ENCODE data around the gene SPATA46. TPM values are rescaled to one million over a fixed set of nuclear protein-coding genes. Genes with fewer than 3 reads are reported as not detected.

The SPATA46 gene
- total RNA-seq, 1 experiment from 2014 or later: not detected

DNA sequence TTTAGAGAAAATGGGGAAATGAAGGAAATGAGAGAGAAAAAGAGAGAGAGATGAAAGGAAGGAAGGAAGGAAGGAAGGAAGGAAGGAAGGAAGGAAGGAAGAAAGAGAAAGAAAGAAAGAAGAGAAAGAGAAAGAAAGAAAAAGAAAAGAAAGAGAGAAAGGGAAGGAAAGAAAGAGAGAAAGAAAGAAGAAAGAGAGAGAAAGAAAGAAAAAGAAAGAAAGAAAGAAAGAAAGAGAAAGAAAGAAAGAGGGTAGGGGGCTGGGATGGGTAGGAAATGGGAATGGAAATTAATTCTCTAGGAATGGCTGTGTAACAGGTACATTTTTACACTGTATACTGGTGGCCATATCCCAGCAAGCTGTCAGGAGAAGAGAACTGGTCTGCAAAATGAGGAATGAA lies 39.6 kb upstream of the SPATA46 start:
- H3K4me2 ChIP-seq (ENCODE audit: low read depth, low read length, poor library complexity, severe bottlenecking): no peak overlapping the region

GRCh38 chr1:162412002-162412401 lies 35.3 kb upstream of the SPATA46 start, which contains the start of gene SH2D1B:
TSS of gene SH2D1B (minus strand) at chr1:162412136. CDS start at chr1:162412016, 120 bp downstream.
- Histone ChIP-seq H3K4me1 (ENCODE audit: low read length) (no peaks in the 10 kb centered on the region), H3K9ac (ENCODE audit: low read length) (no peak within 1 kb of the TSS), H3K9me2 (replicated peaks; ENCODE audit: insufficient read depth, low read length) (no peaks in the 10 kb centered on the region), H3K4me2 (ENCODE audit: low read depth, low read length, poor library complexity, severe bottlenecking) (no peak within 1 kb of the TSS), H4K20me1 (ENCODE audit: insufficient read depth, low read depth, low read length) (no peaks in the 10 kb centered on the region), H3K36me3 (ENCODE audit: insufficient read depth, low read length) (no peaks in the 10 kb centered on the region), H3K27me3 (ENCODE audit: low read length) (no peaks in the 10 kb centered on the region), H3K4me3 (ENCODE audit: low read length) (no peak within 1 kb of the TSS), H3K9me3 (ENCODE audit: low read length) (no peaks in the 10 kb centered on the region), H3K27ac (ENCODE audit: low read length) (no peak within 1 kb of the TSS), H3K79me2 (ENCODE audit: low read length) (no peaks in the 10 kb centered on the region), H2AFZ (ENCODE audit: low read length) (no peak within 1 kb of the TSS)
- DNase-seq: no peak

More for the DNA sequence above, 39.6 kb upstream of the SPATA46 start:
- Histone ChIP-seq H3K9me2 (replicated peaks; ENCODE audit: insufficient read depth, low read length) (no peaks in the 10 kb centered on the region), H3K4me1 (ENCODE audit: low read length) (no peaks in the 10 kb centered on the region), H3K9ac (ENCODE audit: low read length) (no peak overlapping the region), H3K79me2 (ENCODE audit: low read length) (no peaks in the 10 kb centered on the region), H3K27ac (ENCODE audit: low read length) (no peak overlapping the region), H3K9me3 (ENCODE audit: low read length) (no peaks in the 10 kb centered on the region), H3K4me3 (ENCODE audit: low read length) (no peak overlapping the region), H3K36me3 (ENCODE audit: insufficient read depth, low read length) (no peaks in the 10 kb centered on the region), H3K27me3 (ENCODE audit: low read length) (no peaks in the 10 kb centered on the region), H2AFZ (ENCODE audit: low read length) (no peak overlapping the region), H4K20me1 (ENCODE audit: insufficient read depth, low read depth, low read length) (no peaks in the 10 kb centered on the region)
- DNase-seq: no peak

DNA sequence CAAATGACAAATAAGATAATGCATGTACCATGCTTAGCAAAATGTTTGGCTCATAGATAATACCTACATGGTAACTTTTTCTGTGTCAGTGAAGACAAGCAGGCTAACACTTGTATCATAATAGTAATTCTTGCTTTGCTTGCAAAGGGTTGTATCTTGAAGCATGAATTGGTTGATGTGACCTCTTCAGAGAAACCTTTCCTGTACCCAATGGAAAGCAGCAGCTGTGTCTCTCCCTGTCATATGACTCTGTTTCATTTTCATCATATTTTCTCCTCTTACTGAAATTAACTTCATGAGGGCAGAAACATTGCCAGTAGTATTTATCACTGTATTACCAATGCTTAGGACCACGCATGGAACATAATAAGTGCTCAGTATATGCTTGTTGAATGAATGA lies 30.9 kb upstream of the SPATA46 start:
- Histone ChIP-seq H3K36me3 (ENCODE audit: insufficient read depth, low read length) (no peaks in the 10 kb centered on the region), H3K9ac (ENCODE audit: low read length) (no peak overlapping the region), H4K20me1 (ENCODE audit: insufficient read depth, low read depth, low read length) (no peaks in the 10 kb centered on the region), H3K9me2 (replicated peaks; ENCODE audit: insufficient read depth, low read length) (no peaks in the 10 kb centered on the region), H3K4me2 (ENCODE audit: low read depth, low read length, poor library complexity, severe bottlenecking) (no peak overlapping the region), H3K79me2 (ENCODE audit: low read length) (no peaks in the 10 kb centered on the region), H3K4me3 (ENCODE audit: low read length) (no peak overlapping the region), H3K9me3 (ENCODE audit: low read length) (no peaks in the 10 kb centered on the region), H3K27me3 (ENCODE audit: low read length) (no peaks in the 10 kb centered on the region), H3K27ac (ENCODE audit: low read length) (no peak overlapping the region), H3K4me1 (ENCODE audit: low read length) (no peaks in the 10 kb centered on the region), H2AFZ (ENCODE audit: low read length) (no peak overlapping the region)
- DNase-seq: no peak

GRCh38 chr1:162406811-162407210 lies 30.2 kb upstream of the SPATA46 start:
- H3K79me2 ChIP-seq (ENCODE audit: low read length): no peaks in the 10 kb centered on the region
- H3K9ac ChIP-seq (ENCODE audit: low read length): no peak overlapping the region
- H2AFZ ChIP-seq (ENCODE audit: low read length): no peak overlapping the region
- no peaks in the 10 kb centered on the region for H3K9me2 ChIP-seq (replicated peaks; ENCODE audit: insufficient read depth, low read length)
- no peak for DNase-seq
- H3K4me1 ChIP-seq (ENCODE audit: low read length): no peaks in the 10 kb centered on the region
- no peak overlapping the region for H3K27ac ChIP-seq (ENCODE audit: low read length)
- H3K9me3 ChIP-seq (ENCODE audit: low read length): no peaks in the 10 kb centered on the region
- no peaks in the 10 kb centered on the region for H3K36me3 ChIP-seq (ENCODE audit: insufficient read depth, low read length)
- no peak overlapping the region for H3K4me3 ChIP-seq (ENCODE audit: low read length)
- H4K20me1 ChIP-seq (ENCODE audit: insufficient read depth, low read depth, low read length): no peaks in the 10 kb centered on the region
- H3K4me2 ChIP-seq (ENCODE audit: low read depth, low read length, poor library complexity, severe bottlenecking): no peak overlapping the region
- no peaks in the 10 kb centered on the region for H3K27me3 ChIP-seq (ENCODE audit: low read length)

DNA sequence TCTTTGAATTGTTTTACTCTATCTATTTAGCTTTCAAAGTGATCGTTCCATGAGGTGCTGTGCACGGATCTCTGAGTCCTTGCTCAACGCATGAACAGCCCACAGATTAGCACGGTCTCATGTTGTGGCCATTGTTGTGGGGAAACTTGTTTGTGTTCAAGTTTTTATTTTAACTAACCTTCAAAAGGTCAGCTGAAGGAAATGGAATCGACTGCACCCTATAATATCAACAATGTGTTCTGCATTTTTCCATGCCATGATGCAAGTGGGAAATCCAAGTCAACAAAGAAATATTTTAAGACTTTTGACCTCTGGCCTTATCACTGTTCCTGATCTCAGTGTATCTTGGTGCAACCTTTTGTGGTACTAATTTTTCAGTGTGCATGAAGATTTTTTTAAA lies 29.1 kb upstream of the SPATA46 start:
- Histone ChIP-seq H3K4me1 (ENCODE audit: low read length) (no peaks in the 10 kb centered on the region), H3K36me3 (ENCODE audit: insufficient read depth, low read length) (no peaks in the 10 kb centered on the region), H4K20me1 (ENCODE audit: insufficient read depth, low read depth, low read length) (no peaks in the 10 kb centered on the region), H3K9me3 (ENCODE audit: low read length) (no peaks in the 10 kb centered on the region), H3K27ac (ENCODE audit: low read length) (no peak overlapping the region), H3K4me2 (ENCODE audit: low read depth, low read length, poor library complexity, severe bottlenecking) (no peak overlapping the region), H3K27me3 (ENCODE audit: low read length) (no peaks in the 10 kb centered on the region), H3K9me2 (replicated peaks; ENCODE audit: insufficient read depth, low read length) (no peaks in the 10 kb centered on the region), H2AFZ (ENCODE audit: low read length) (no peak overlapping the region), H3K79me2 (ENCODE audit: low read length) (no peaks in the 10 kb centered on the region), H3K9ac (ENCODE audit: low read length) (no peak overlapping the region), H3K4me3 (ENCODE audit: low read length) (no peak overlapping the region)
- no peak for DNase-seq

DNA sequence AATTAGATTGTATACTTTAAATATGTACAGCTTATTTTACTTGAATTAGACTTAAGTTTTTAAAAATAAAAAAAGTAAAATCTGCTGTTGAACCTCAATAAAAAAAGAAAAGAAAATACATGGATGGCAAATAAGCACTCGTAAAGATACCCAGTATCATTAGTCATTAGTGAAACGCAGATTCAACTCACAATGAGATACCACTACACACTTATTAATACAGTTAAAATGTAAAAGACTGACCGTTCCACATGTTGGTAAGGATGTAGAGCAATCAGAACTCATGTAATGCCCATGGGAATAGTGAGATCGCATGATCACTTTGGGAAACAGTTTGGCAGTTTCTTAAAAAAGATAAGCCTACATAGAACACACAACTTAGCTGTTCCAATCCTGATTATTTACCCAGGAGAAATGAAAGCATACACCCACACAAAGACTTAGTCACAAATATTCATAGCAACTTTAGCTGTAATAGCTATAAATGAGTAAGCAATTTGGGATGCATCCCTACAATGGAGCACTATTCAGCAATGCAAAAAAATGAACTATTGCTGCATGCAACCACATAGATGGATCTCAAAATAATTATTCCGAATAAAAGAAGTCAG lies 28.0 kb upstream of the SPATA46 start:
- H3K9me2 ChIP-seq (replicated peaks; ENCODE audit: insufficient read depth, low read length): no peaks in the 10 kb centered on the region
- no peaks in the 10 kb centered on the region for H4K20me1 ChIP-seq (ENCODE audit: insufficient read depth, low read depth, low read length)
- no peaks in the 10 kb centered on the region for H3K27me3 ChIP-seq (ENCODE audit: low read length)
- no peaks in the 10 kb centered on the region for H3K9me3 ChIP-seq (ENCODE audit: low read length)
- no peaks in the 10 kb centered on the region for H3K4me1 ChIP-seq (ENCODE audit: low read length)
- H3K4me2 ChIP-seq (ENCODE audit: low read depth, low read length, poor library complexity, severe bottlenecking): no peak overlapping the region
- H3K9ac ChIP-seq (ENCODE audit: low read length): no peak overlapping the region
- no peak overlapping the region for H2AFZ ChIP-seq (ENCODE audit: low read length)
- H3K27ac ChIP-seq (ENCODE audit: low read length): no peak overlapping the region
- DNase-seq: no peak
- no peaks in the 10 kb centered on the region for H3K79me2 ChIP-seq (ENCODE audit: low read length)
- H3K36me3 ChIP-seq (ENCODE audit: insufficient read depth, low read length): no peaks in the 10 kb centered on the region
- no peak overlapping the region for H3K4me3 ChIP-seq (ENCODE audit: low read length)

DNA sequence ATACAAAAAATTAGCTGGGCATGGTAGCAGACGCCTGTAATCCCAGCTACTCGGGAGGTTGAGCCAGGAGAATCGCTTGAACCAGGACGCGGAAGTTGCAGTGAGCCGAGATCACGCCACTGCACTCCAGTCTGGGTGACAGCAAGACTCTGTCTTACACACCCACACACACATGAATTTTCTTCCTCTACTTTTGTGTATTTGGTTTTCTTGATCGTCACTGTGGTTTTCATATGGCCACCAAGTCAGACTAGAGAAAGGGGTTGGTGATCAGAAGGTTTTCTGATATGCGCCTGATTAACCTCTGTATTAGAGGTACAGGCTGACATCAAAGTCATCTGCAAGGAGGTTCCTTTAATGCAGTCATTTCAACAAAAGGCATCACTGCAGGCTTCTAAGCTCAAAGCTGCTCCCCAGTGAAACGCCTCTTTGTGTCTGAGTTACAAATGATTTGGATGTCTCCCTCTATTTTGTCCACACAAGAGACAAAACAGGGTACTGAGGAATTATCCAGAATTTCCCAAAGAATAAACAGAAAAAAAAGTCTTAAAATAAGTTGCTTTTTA lies 24.2 kb upstream of the SPATA46 start:
- H4K20me1 ChIP-seq (ENCODE audit: insufficient read depth, low read depth, low read length): no peaks in the 10 kb centered on the region
- H2AFZ ChIP-seq (ENCODE audit: low read length): no peak overlapping the region
- no peaks in the 10 kb centered on the region for H3K9me3 ChIP-seq (ENCODE audit: low read length)
- H3K27ac ChIP-seq (ENCODE audit: low read length): no peak overlapping the region
- no peak overlapping the region for H3K9ac ChIP-seq (ENCODE audit: low read length)
- no peaks in the 10 kb centered on the region for H3K4me1 ChIP-seq (ENCODE audit: low read length)
- H3K79me2 ChIP-seq (ENCODE audit: low read length): no peaks in the 10 kb centered on the region
- H3K27me3 ChIP-seq (ENCODE audit: low read length): no peaks in the 10 kb centered on the region
- no peak overlapping the region for H3K4me3 ChIP-seq (ENCODE audit: low read length)
- no peak for DNase-seq
- H3K36me3 ChIP-seq (ENCODE audit: insufficient read depth, low read length): no peaks in the 10 kb centered on the region
- H3K4me2 ChIP-seq (ENCODE audit: low read depth, low read length, poor library complexity, severe bottlenecking): no peak overlapping the region
- no peaks in the 10 kb centered on the region for H3K9me2 ChIP-seq (replicated peaks; ENCODE audit: insufficient read depth, low read length)

- H2AFZ ChIP-seq (ENCODE audit: low read length): no peak overlapping the region
- no peaks in the 10 kb centered on the region for H3K9me2 ChIP-seq (replicated peaks; ENCODE audit: insufficient read depth, low read length)
- H3K27ac ChIP-seq (ENCODE audit: low read length): no peak overlapping the region
- no peaks in the 10 kb centered on the region for H3K9me3 ChIP-seq (ENCODE audit: low read length)
- H3K79me2 ChIP-seq (ENCODE audit: low read length): no peaks in the 10 kb centered on the region
- H3K36me3 ChIP-seq (ENCODE audit: insufficient read depth, low read length): no peaks in the 10 kb centered on the region
- no peaks in the 10 kb centered on the region for H3K4me1 ChIP-seq (ENCODE audit: low read length)
- no peak overlapping the region for H3K9ac ChIP-seq (ENCODE audit: low read length)
- no peaks in the 10 kb centered on the region for H3K27me3 ChIP-seq (ENCODE audit: low read length)
- H3K4me3 ChIP-seq (ENCODE audit: low read length): no peak overlapping the region
- no peak overlapping the region for H3K4me2 ChIP-seq (ENCODE audit: low read depth, low read length, poor library complexity, severe bottlenecking)
- DNase-seq: no peak
- no peaks in the 10 kb centered on the region for H4K20me1 ChIP-seq (ENCODE audit: insufficient read depth, low read depth, low read length)
These were observed 22.4 kb upstream of the SPATA46 start for GRCh38 chr1:162398999-162399580.

Measured in Karpas-422 (cell line).